ENCODE results near the gene TRAF7.
"Not testable (repeated sequence)": the region's sequence is repeated elsewhere in the genome, so short reads cannot be mapped to it uniquely, and the experiment has no call there.

Gene TRAF7

GRCh38 chr16:2114225-2114624 lies 41.4 kb upstream of the TRAF7 start:
- not testable (repeated sequence) for H3K9me3 Mint-ChIP-seq

DNA sequence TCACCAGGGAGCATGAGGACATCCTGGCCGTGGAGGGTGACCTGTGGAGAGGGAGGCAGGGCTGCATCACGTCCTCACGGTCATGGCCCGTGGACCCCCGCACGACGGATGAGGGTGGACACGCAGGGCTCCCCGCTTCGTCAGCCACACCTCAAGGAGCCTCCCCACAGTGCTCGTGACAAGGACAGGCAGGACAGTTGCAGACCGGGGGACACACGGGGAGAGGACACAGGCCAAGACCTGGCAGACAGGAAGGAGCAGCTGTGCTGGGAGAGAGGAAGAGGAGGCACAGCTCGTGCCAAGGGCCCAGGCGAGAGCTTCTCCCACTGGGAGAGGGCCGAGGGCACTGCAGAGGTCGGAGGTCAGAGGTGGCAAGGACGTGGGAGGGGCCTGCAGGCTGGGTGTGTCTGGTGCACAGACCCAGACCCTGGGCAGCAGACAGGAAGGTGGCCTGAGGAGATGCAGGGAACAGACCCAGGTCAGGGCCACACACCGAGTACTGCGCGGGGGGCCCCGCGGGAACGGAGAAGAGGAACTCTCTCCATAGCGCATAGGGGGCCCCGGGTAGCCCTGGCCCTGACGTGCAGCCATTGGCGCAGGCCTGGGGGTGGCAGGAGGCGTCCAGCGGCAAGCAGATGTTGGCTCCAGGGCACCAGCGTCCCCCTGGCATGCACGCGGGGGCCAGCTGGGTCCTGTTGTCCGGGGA lies 40.5 kb upstream of the TRAF7 start:
- DNase-seq (ENCODE audit: low spot score in 2 of 2); H3K27ac Mint-ChIP-seq (ENCODE audit: low read depth); H3K4me3 Mint-ChIP-seq; H3K36me3 Mint-ChIP-seq (ENCODE audit: insufficient read depth); ATAC-seq (replicated peaks; ENCODE audit: extremely low read depth, poor library complexity, severe bottlenecking); H3K27me3 Mint-ChIP-seq; H3K9me3 Mint-ChIP-seq; H3K4me1 Mint-ChIP-seq: not testable (repeated sequence)

More at GRCh38 chr16:2114225-2114624, 41.4 kb upstream of the TRAF7 start:
- DNase-seq (ENCODE audit: low spot score in 2 of 2); ATAC-seq (replicated peaks; ENCODE audit: extremely low read depth, poor library complexity, severe bottlenecking); H3K27me3 Mint-ChIP-seq; H3K36me3 Mint-ChIP-seq (ENCODE audit: insufficient read depth); H3K27ac Mint-ChIP-seq (ENCODE audit: low read depth); H3K4me3 Mint-ChIP-seq; H3K4me1 Mint-ChIP-seq: not testable (repeated sequence)

- Mint-ChIP-seq H3K27ac (ENCODE audit: low read depth) (no peak overlapping the region), H3K4me3 (no peak overlapping the region), H3K27me3 (no peaks in the 10 kb centered on the region), H3K4me1 (peaks cover 6% of the 10 kb centered on the region), H3K9me3 (no peaks in the 10 kb centered on the region), H3K36me3 (ENCODE audit: insufficient read depth) (peaks cover 9% of the 10 kb centered on the region)
- DNase-seq (ENCODE audit: low spot score in 2 of 2) = no peak
- no peak for ATAC-seq (replicated peaks; ENCODE audit: extremely low read depth, poor library complexity, severe bottlenecking)
These were observed 40.0 kb upstream of the TRAF7 start for GRCh38 chr16:2115591-2115973.

DNA sequence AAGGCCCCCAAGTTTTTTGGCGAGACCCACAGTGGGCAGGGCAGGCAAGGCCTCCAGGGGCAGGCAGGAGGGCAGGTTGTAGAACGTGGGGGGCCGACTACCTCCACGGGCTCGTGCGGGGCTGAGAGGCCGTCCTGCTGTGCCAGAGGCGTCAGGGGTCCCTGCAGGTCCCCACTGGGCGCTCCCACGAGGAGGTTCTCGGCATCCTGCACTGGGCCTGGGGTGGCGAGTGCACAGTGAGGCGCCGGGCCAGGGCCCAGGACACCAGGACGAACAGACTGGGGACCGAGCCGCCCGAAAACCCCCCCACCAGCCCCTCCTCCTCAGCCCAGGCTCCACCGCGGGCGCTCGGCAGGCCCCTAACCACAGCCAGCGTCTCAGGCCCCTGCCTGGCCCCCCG lies 39.2 kb upstream of the TRAF7 start:
- H3K27ac Mint-ChIP-seq (ENCODE audit: low read depth); H3K27me3 Mint-ChIP-seq; H3K36me3 Mint-ChIP-seq (ENCODE audit: insufficient read depth); H3K9me3 Mint-ChIP-seq; DNase-seq (ENCODE audit: low spot score in 2 of 2); H3K4me3 Mint-ChIP-seq; ATAC-seq (replicated peaks; ENCODE audit: extremely low read depth, poor library complexity, severe bottlenecking): not testable (repeated sequence)
- H3K4me1 Mint-ChIP-seq = peaks cover 13% of the 10 kb centered on the region

- not testable (repeated sequence) for H3K27ac Mint-ChIP-seq (ENCODE audit: low read depth); H3K36me3 Mint-ChIP-seq (ENCODE audit: insufficient read depth); H3K9me3 Mint-ChIP-seq; H3K4me3 Mint-ChIP-seq; DNase-seq (ENCODE audit: low spot score in 2 of 2); ATAC-seq (replicated peaks; ENCODE audit: extremely low read depth, poor library complexity, severe bottlenecking); H3K27me3 Mint-ChIP-seq
- peaks cover 13% of the 10 kb centered on the region for H3K4me1 Mint-ChIP-seq
These were observed 38.2 kb upstream of the TRAF7 start for GRCh38 chr16:2117341-2117740.

GRCh38 chr16:2117960-2118722 lies 37.4 kb upstream of the TRAF7 start:
- H3K36me3 Mint-ChIP-seq (ENCODE audit: insufficient read depth); H3K27ac Mint-ChIP-seq (ENCODE audit: low read depth); H3K27me3 Mint-ChIP-seq; ATAC-seq (replicated peaks; ENCODE audit: extremely low read depth, poor library complexity, severe bottlenecking); DNase-seq (ENCODE audit: low spot score in 2 of 2); H3K9me3 Mint-ChIP-seq; H3K4me3 Mint-ChIP-seq: not testable (repeated sequence)
- peaks cover 13% of the 10 kb centered on the region for H3K4me1 Mint-ChIP-seq

DNA sequence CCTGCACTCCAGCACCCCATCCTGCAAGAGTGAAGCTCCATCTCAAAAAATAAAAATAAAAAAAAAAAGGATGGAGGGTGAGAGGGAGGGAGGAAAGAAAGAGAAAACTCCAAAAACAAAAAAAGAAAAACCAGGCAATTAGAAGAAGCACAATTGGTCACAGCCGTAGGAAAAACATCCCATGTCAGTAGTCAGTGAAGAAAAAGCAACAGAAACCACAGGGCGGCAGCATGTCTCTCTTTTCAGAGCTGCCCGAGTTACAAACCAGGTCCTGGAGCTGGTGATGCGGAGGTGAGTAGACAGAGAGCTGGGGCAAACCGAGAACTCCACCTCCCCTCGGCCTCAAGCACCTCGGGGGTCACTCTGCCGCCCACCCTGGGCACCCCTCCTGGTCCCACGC lies 34.3 kb upstream of the TRAF7 start:
- not testable (repeated sequence) for ATAC-seq (replicated peaks; ENCODE audit: extremely low read depth, poor library complexity, severe bottlenecking); H3K4me3 Mint-ChIP-seq; H3K27me3 Mint-ChIP-seq; H3K27ac Mint-ChIP-seq (ENCODE audit: low read depth); H3K9me3 Mint-ChIP-seq; H3K36me3 Mint-ChIP-seq (ENCODE audit: insufficient read depth); DNase-seq (ENCODE audit: low spot score in 2 of 2)
- H3K4me1 Mint-ChIP-seq = peaks cover 13% of the 10 kb centered on the region

- ATAC-seq (replicated peaks; ENCODE audit: extremely low read depth, poor library complexity, severe bottlenecking) (no peak), DNase-seq (ENCODE audit: low spot score in 2 of 2) (no peak)
- no peak overlapping the region for H3K4me3 Mint-ChIP-seq
- no peaks in the 10 kb centered on the region for H3K27me3 Mint-ChIP-seq
- peaks cover 3% of the 10 kb centered on the region for H3K36me3 Mint-ChIP-seq (ENCODE audit: insufficient read depth)
- H3K27ac Mint-ChIP-seq (ENCODE audit: low read depth) = no peak overlapping the region
- no peaks in the 10 kb centered on the region for H3K9me3 Mint-ChIP-seq
- H3K4me1 Mint-ChIP-seq = peaks cover 13% of the 10 kb centered on the region
These were observed 33.7 kb upstream of the TRAF7 start for GRCh38 chr16:2121853-2122252.

GRCh38 chr16:2122429-2122828 lies 33.2 kb upstream of the TRAF7 start:
- Mint-ChIP-seq H3K36me3 (ENCODE audit: insufficient read depth) (peaks cover 3% of the 10 kb centered on the region), H3K4me3 (no peak overlapping the region), H3K27ac (ENCODE audit: low read depth) (no peak overlapping the region), H3K9me3 (no peaks in the 10 kb centered on the region), H3K27me3 (no peaks in the 10 kb centered on the region), H3K4me1 (peaks cover 13% of the 10 kb centered on the region)
- ATAC-seq (replicated peaks; ENCODE audit: extremely low read depth, poor library complexity, severe bottlenecking) (no peak), DNase-seq (ENCODE audit: low spot score in 2 of 2) (no peak)

GRCh38 chr16:2122934-2123683 lies 32.5 kb upstream of the TRAF7 start:
- H3K27ac Mint-ChIP-seq (ENCODE audit: low read depth); H3K9me3 Mint-ChIP-seq; H3K4me3 Mint-ChIP-seq; ATAC-seq (replicated peaks; ENCODE audit: extremely low read depth, poor library complexity, severe bottlenecking); DNase-seq (ENCODE audit: low spot score in 2 of 2); H3K27me3 Mint-ChIP-seq; H3K36me3 Mint-ChIP-seq (ENCODE audit: insufficient read depth): not testable (repeated sequence)
- H3K4me1 Mint-ChIP-seq = peaks cover 13% of the 10 kb centered on the region

- peaks cover 19% of the 10 kb centered on the region for H3K4me1 Mint-ChIP-seq
- H3K4me3 Mint-ChIP-seq; H3K27me3 Mint-ChIP-seq; DNase-seq (ENCODE audit: low spot score in 2 of 2); H3K36me3 Mint-ChIP-seq (ENCODE audit: insufficient read depth); H3K9me3 Mint-ChIP-seq; ATAC-seq (replicated peaks; ENCODE audit: extremely low read depth, poor library complexity, severe bottlenecking); H3K27ac Mint-ChIP-seq (ENCODE audit: low read depth): not testable (repeated sequence)
These were observed 31.7 kb upstream of the TRAF7 start for GRCh38 chr16:2123706-2124376.

DNA sequence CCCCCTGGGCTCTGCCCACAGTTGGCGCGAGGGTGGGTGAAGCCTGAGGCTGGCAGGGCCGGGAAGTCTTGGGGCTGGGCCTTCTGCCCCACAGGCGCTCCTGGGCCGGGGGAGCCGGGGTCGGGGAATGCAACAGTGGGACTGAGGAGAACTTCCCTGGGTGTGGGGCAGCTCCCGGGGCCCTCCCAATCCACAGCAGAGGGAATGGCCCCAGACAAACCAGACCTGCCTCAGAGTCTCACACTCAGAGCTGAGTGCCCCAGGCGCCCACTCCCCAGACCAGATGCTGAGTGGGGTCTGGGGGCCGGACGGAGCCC lies 31.2 kb upstream of the TRAF7 start:
- H3K4me3 Mint-ChIP-seq; ATAC-seq (replicated peaks; ENCODE audit: extremely low read depth, poor library complexity, severe bottlenecking); DNase-seq (ENCODE audit: low spot score in 2 of 2); H3K36me3 Mint-ChIP-seq (ENCODE audit: insufficient read depth); H3K27me3 Mint-ChIP-seq; H3K9me3 Mint-ChIP-seq; H3K27ac Mint-ChIP-seq (ENCODE audit: low read depth): not testable (repeated sequence)
- peaks cover 19% of the 10 kb centered on the region for H3K4me1 Mint-ChIP-seq
